Caco-2 (cell line): ENCODE data around the gene EMILIN3. TPM values are rescaled to one million over a fixed set of nuclear protein-coding genes. Genes with fewer than 3 reads are reported as not detected.

Experiments
- BruUV-seq: library from RNA; stranded (reverse); fragments of 400-500 nt; replicated peaks from 2 replicates; lab custom pipeline; 2021; lab: Mats Ljungman, UMichigan
- CTCF ChIA-PET: fragments of 300-600 bp; sonication (Branson Sonifier 250); formaldehyde crosslinking; loops from one replicate; lab custom pipeline; 2022; ENCODE audit warnings: antibody characterized with exemption; lab: Charles Lee
- POLR2A ChIA-PET: fragments of 300-600 bp; sonication (Branson Sonifier 250); formaldehyde crosslinking; loops from one replicate; lab custom pipeline; 2022; ENCODE audit warnings: antibody characterized with exemption; lab: Charles Lee
- DNase-seq, 2 experiments: peaks; one replicate each; pipeline versions ENCODE4 v3.0.0 to v3.0.0-alpha.2; 2020 to 2022
- H3K27me3 ChIP-seq: replicated peaks from 2 replicates; pipeline ENCODE4 v1.6.0; 2011; ENCODE audit warnings: low read length; ENCODE audit not compliant: control insufficient read depth, insufficient read depth
- H3K36me3 ChIP-seq: 2 replicates; pipeline ENCODE4 v1.5.1; 2011; ENCODE audit warnings: low read length; ENCODE audit not compliant: control insufficient read depth, insufficient read depth
- H3K4me1 ChIP-seq: fragments of 250-450 bp; sonication (Bioruptor Pico); 2 replicates; pipeline ENCODE4 v1.5.1; 2020; ENCODE audit warnings: mild to moderate bottlenecking
- H3K4me3 ChIP-seq: 2 replicates; pipeline ENCODE4 v1.5.1; 2011; ENCODE audit warnings: low read depth, mild to moderate bottlenecking, control low read depth, low read length
- H3K9me3 ChIP-seq: fragments of 250-450 bp; sonication (Bioruptor Pico); 2 replicates; pipeline ENCODE4 v1.5.1; 2020; ENCODE audit warnings: mild to moderate bottlenecking, moderate library complexity
- H3K27ac Mint-ChIP-seq: one replicate; pipeline ENCODE4 v1.8.0; 2022; ENCODE audit warnings: mixed read lengths; ENCODE audit not compliant: unreplicated experiment
- H3K27me3 Mint-ChIP-seq: one replicate; pipeline ENCODE4 v1.8.0; 2022; ENCODE audit warnings: mixed read lengths; ENCODE audit not compliant: insufficient read depth, unreplicated experiment
- H3K36me3 Mint-ChIP-seq: one replicate; pipeline ENCODE4 v1.8.0; 2022; ENCODE audit warnings: mild to moderate bottlenecking, mixed read lengths; ENCODE audit not compliant: insufficient read depth, unreplicated experiment
- H3K4me1 Mint-ChIP-seq: one replicate; pipeline ENCODE4 v1.8.0; 2022; ENCODE audit warnings: low read depth, mixed read lengths; ENCODE audit not compliant: unreplicated experiment
- H3K4me3 Mint-ChIP-seq: one replicate; pipeline ENCODE4 v1.8.0; 2022; ENCODE audit warnings: mild to moderate bottlenecking, moderate library complexity, mixed read lengths; ENCODE audit not compliant: unreplicated experiment
- H3K9me3 Mint-ChIP-seq: one replicate; pipeline ENCODE4 v1.8.0; 2022; ENCODE audit warnings: mixed read lengths; ENCODE audit not compliant: unreplicated experiment
- intact Hi-C: fragments of 100-400 bp; cut with micrococcal nuclease; formaldehyde crosslinking; loops from one replicate; pipeline ENCODE4 v1.10.0; 2022; ENCODE audit not compliant: unreplicated experiment
- total RNA-seq: library from RNA; stranded (reverse); gene quantifications from 2 replicates; pipeline ENCODE4 v1.2.3, GENCODE V29; 2022
- TF ChIP-seq, protein P1 (sequence below), 2 experiments: fragments of 200-600 bp in 1 of 2; IDR thresholded peaks; 1 replicate in 1 of 2; 2 replicates in 1 of 2; pipeline versions ENCODE4 v1.5.1 to v1.8.0; 2011 to 2022; ENCODE audit warnings: antibody characterized with exemption in 1 of 2, control low read depth in 1 of 2, inconsistent platforms in 1 of 2, low read depth in 1 of 2, low read length in 1 of 2, mild to moderate bottlenecking in 1 of 2, moderate library complexity in 1 of 2; ENCODE audit not compliant: insufficient read depth in 1 of 2, severe bottlenecking in 1 of 2, unreplicated experiment in 1 of 2

Gene EMILIN3
- total RNA-seq, 1 experiment from 2014 or later: 0.50 TPM

GRCh38 chr20:41345729-41346067 lies 20.9 kb downstream of the EMILIN3 start:
- Histone ChIP-seq H3K27me3 (no peaks in the 10 kb centered on the region), H3K36me3 (peaks cover 4% of the 10 kb centered on the region; the same call in 1 of the 2 replicates), H3K4me1 (peaks cover 25% of the 10 kb centered on the region), H3K9me3 (no peaks in the 10 kb centered on the region), H3K4me3 (no peak overlapping the region)
- Mint-ChIP-seq H3K36me3 (peaks cover 6% of the 10 kb centered on the region), H3K27me3 (no peaks in the 10 kb centered on the region), H3K9me3 (no peaks in the 10 kb centered on the region), H3K4me1 (peaks cover 15% of the 10 kb centered on the region), H3K4me3 (no peak overlapping the region), H3K27ac (no peak overlapping the region)
- CTCF ChIA-PET: interaction anchor here (1.5 to 2.4 kb wide), 2 partner anchors 65 to 173 kb away, joined by 6 to 13 read pairs; no protein-coding TSS in a partner anchor
- intact Hi-C loops: no loop called here
- POLR2A ChIA-PET: no interaction called here
- no TSS peak for BruUV-seq
- no peak for DNase-seq
- TF ChIP-seq, protein P1, sequence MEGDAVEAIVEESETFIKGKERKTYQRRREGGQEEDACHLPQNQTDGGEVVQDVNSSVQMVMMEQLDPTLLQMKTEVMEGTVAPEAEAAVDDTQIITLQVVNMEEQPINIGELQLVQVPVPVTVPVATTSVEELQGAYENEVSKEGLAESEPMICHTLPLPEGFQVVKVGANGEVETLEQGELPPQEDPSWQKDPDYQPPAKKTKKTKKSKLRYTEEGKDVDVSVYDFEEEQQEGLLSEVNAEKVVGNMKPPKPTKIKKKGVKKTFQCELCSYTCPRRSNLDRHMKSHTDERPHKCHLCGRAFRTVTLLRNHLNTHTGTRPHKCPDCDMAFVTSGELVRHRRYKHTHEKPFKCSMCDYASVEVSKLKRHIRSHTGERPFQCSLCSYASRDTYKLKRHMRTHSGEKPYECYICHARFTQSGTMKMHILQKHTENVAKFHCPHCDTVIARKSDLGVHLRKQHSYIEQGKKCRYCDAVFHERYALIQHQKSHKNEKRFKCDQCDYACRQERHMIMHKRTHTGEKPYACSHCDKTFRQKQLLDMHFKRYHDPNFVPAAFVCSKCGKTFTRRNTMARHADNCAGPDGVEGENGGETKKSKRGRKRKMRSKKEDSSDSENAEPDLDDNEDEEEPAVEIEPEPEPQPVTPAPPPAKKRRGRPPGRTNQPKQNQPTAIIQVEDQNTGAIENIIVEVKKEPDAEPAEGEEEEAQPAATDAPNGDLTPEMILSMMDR (IDR thresholded peaks at IDR 0.05; ENCODE audit: insufficient read depth in 1 of 2, low read depth in 1 of 2, low read length in 1 of 2, severe bottlenecking in 1 of 2, unreplicated experiment in 1 of 2): no peak

- no peak overlapping the region for H3K27ac Mint-ChIP-seq
- no peaks in the 10 kb centered on the region for H3K9me3 Mint-ChIP-seq
- Histone ChIP-seq H3K27me3 (no peaks in the 10 kb centered on the region), H3K4me3 (no peak overlapping the region), H3K36me3 (peaks cover 1% of the 10 kb centered on the region; the same call in 1 of the 2 replicates), H3K4me1 (peaks cover 25% of the 10 kb centered on the region), H3K9me3 (no peaks in the 10 kb centered on the region)
- TF ChIP-seq, protein P1 (IDR thresholded peaks at IDR 0.05; ENCODE audit: insufficient read depth in 1 of 2, low read depth in 1 of 2, low read length in 1 of 2, severe bottlenecking in 1 of 2, unreplicated experiment in 1 of 2): no peak
- H3K36me3 Mint-ChIP-seq: peaks cover 6% of the 10 kb centered on the region
- no peaks in the 10 kb centered on the region for H3K27me3 Mint-ChIP-seq
- intact Hi-C loops: loop anchor here (5.0 kb wide), 2 partner anchors 132 to 227 kb away; no protein-coding TSS in a partner anchor
- no peak overlapping the region for H3K4me3 Mint-ChIP-seq
- POLR2A ChIA-PET: no interaction called here
- CTCF ChIA-PET: interaction anchor here (1.5 to 2.4 kb wide), 2 partner anchors 66 to 172 kb away, joined by 6 to 13 read pairs; no protein-coding TSS in a partner anchor
- peaks cover 15% of the 10 kb centered on the region for H3K4me1 Mint-ChIP-seq
- BruUV-seq: no TSS peak
- no peak for DNase-seq
These were observed 21.5 kb downstream of the EMILIN3 start for GRCh38 chr20:41344938-41345728.

GRCh38 chr20:41344477-41344876 lies 22.1 kb downstream of the EMILIN3 start:
- DNase-seq: no peak
- H3K4me3 ChIP-seq: no peak overlapping the region
- intact Hi-C loops: loop anchor here (5.0 kb wide), 2 partner anchors 133 to 228 kb away; no protein-coding TSS in a partner anchor
- Mint-ChIP-seq H3K36me3 (peaks cover 9% of the 10 kb centered on the region), H3K4me1 (peaks cover 18% of the 10 kb centered on the region), H3K9me3 (no peaks in the 10 kb centered on the region), H3K27ac (no peak overlapping the region), H3K4me3 (no peak overlapping the region), H3K27me3 (no peaks in the 10 kb centered on the region)
- POLR2A ChIA-PET: no interaction called here
- no peaks in the 10 kb centered on the region for H3K9me3 ChIP-seq
- CTCF ChIA-PET: interaction anchor here (0.6 to 2.4 kb wide), 5 partner anchors 14 to 172 kb away, joined by 3 to 13 read pairs (median 3); partner anchors contain the start of gene ZHX3
- H3K4me1 ChIP-seq: peaks cover 25% of the 10 kb centered on the region
- BruUV-seq: no TSS peak
- H3K36me3 ChIP-seq: no peaks in the 10 kb centered on the region
- no peaks in the 10 kb centered on the region for H3K27me3 ChIP-seq
- TF ChIP-seq, protein P1 (IDR thresholded peaks at IDR 0.05; ENCODE audit: insufficient read depth in 1 of 2, low read depth in 1 of 2, low read length in 1 of 2, severe bottlenecking in 1 of 2, unreplicated experiment in 1 of 2): no peak
